Neural cell (in vitro differentiated cells): ENCODE data around the gene EFCAB13. TPM values are rescaled to one million over a fixed set of nuclear protein-coding genes. Genes with fewer than 3 reads are reported as not detected.

Experiments
- H2AFZ ChIP-seq: fragments of 200-600, 300-800 bp; sonication (generic), shearing (Covaris generic); 2 replicates; pipeline ENCODE4 v1.6.0; 2014; ENCODE audit warnings: low read depth, mild to moderate bottlenecking, antibody characterized with exemption, low read length, moderate library complexity
- H3F3A ChIP-seq: fragments of 200-600 bp; shearing (Covaris generic); 2 replicates; pipeline ENCODE4 v1.6.1; 2016; ENCODE audit warnings: mild to moderate bottlenecking, moderate library complexity, mixed read lengths, antibody characterized with exemption, low read length; ENCODE audit not compliant: insufficient read depth, poor library complexity, severe bottlenecking
- H3K27ac ChIP-seq: fragments of 200-600, 300-800 bp; sonication (generic), shearing (Covaris generic); 2 replicates; pipeline ENCODE4 v1.5.1; 2014; ENCODE audit warnings: mild to moderate bottlenecking, low read length, moderate library complexity
- H3K27me3 ChIP-seq: fragments of 300-800, 200-600 bp; sonication (generic), shearing (Covaris generic); 2 replicates; pipeline ENCODE4 v1.6.0; 2014; ENCODE audit warnings: mild to moderate bottlenecking, low read depth, low read length, moderate library complexity; ENCODE audit not compliant: insufficient read depth
- H3K36me3 ChIP-seq: fragments of 300-800, 200-600 bp; sonication (generic), shearing (Covaris generic); 2 replicates; pipeline ENCODE4 v1.5.1; 2014; ENCODE audit warnings: mild to moderate bottlenecking, antibody characterized with exemption, low read length, moderate library complexity; ENCODE audit not compliant: insufficient read depth
- H3K4me2 ChIP-seq: fragments of 300-800, 200-600 bp; sonication (generic), shearing (Covaris generic); 2 replicates; pipeline ENCODE4 v1.6.0; 2014; ENCODE audit warnings: mild to moderate bottlenecking, low read length
- H3K4me3 ChIP-seq: fragments of 300-800, 200-600 bp; sonication (generic), shearing (Covaris generic); 2 replicates; pipeline ENCODE4 v1.5.1; 2014; ENCODE audit warnings: mild to moderate bottlenecking, low read length, moderate library complexity
- H3K79me2 ChIP-seq: fragments of 200-600 bp; shearing (Covaris generic); replicated peaks from 2 replicates; pipeline ENCODE4 v1.6.0; 2014; ENCODE audit warnings: mild to moderate bottlenecking, low read length, moderate library complexity; ENCODE audit not compliant: insufficient read depth
- H3K9ac ChIP-seq: fragments of 300-800, 200-600 bp; sonication (generic), shearing (Covaris generic); 2 replicates; pipeline ENCODE4 v1.6.1; 2016; ENCODE audit warnings: mild to moderate bottlenecking, low read length, mixed read lengths
- H3K9me2 ChIP-seq: fragments of 200-600 bp; shearing (Covaris generic); 2 replicates; pipeline ENCODE4 v1.6.1; 2016; ENCODE audit warnings: mild to moderate bottlenecking, low read length, mixed read lengths; ENCODE audit not compliant: insufficient read depth
- H3K9me3 ChIP-seq: fragments of 200-600, 300-800 bp; sonication (generic), shearing (Covaris generic); 2 replicates; pipeline ENCODE4 v1.6.1; 2016; ENCODE audit warnings: mild to moderate bottlenecking, mixed run types, low read length, moderate library complexity, mixed read lengths
- H4K20me1 ChIP-seq: fragments of 200-600 bp; shearing (Covaris generic); 2 replicates; pipeline ENCODE4 v1.6.1; 2016; ENCODE audit warnings: mild to moderate bottlenecking, mixed run types; ENCODE audit not compliant: insufficient read depth
- EP300 ChIP-seq: fragments of 450-650 bp; conservative IDR thresholded peaks from 2 replicates; pipeline ENCODE4 v1.6.1; 2014; ENCODE audit warnings: antibody characterized with exemption, mild to moderate bottlenecking, moderate library complexity; ENCODE audit not compliant: poor library complexity, severe bottlenecking
- EZH2 ChIP-seq: fragments of 200-600, 300-800 bp; shearing (Covaris generic), sonication (generic); IDR thresholded peaks from 2 replicates; pipeline ENCODE4 v1.6.1; 2014; ENCODE audit warnings: antibody characterized with exemption, low read length, borderline replicate concordance, mild to moderate bottlenecking; ENCODE audit not compliant: insufficient read depth, poor library complexity, severe bottlenecking
- MXI1 ChIP-seq: fragments of 450-650 bp; conservative IDR thresholded peaks from 2 replicates; pipeline ENCODE4 v1.6.1; 2014; ENCODE audit warnings: antibody characterized with exemption, mild to moderate bottlenecking; ENCODE audit not compliant: poor library complexity, severe bottlenecking
- POLR2AphosphoS5 ChIP-seq: IDR thresholded peaks from 2 replicates; pipeline ENCODE4 v1.6.1; 2012
- RAD21 ChIP-seq: fragments of 450-650 bp; conservative IDR thresholded peaks from 2 replicates; pipeline ENCODE4 v1.6.1; 2014; ENCODE audit warnings: antibody characterized with exemption, mild to moderate bottlenecking, moderate library complexity
- SMC3 ChIP-seq: fragments of 450-650 bp; conservative IDR thresholded peaks from 2 replicates; pipeline ENCODE4 v1.6.1; 2014; ENCODE audit warnings: antibody characterized with exemption, mild to moderate bottlenecking, moderate library complexity; ENCODE audit not compliant: poor library complexity
- TAF1 ChIP-seq: IDR thresholded peaks from 2 replicates; pipeline ENCODE4 v1.6.1; 2012; ENCODE audit warnings: low read depth
- polyA plus RNA-seq: library from polyadenylated mRNA; depleted of rRNA; stranded (reverse); fragments of >200 nt; gene quantifications from 2 replicates; pipeline ENCODE4 v1.2.3, GENCODE V29; 2014
- TF ChIP-seq, protein P1 (sequence below): IDR thresholded peaks from 2 replicates; pipeline ENCODE4 v1.6.1; 2012; ENCODE audit warnings: borderline replicate concordance
- TF ChIP-seq, protein P2 (sequence below): fragments of 450-650 bp; IDR thresholded peaks from 2 replicates; pipeline ENCODE4 v1.5.1; 2014; ENCODE audit warnings: antibody characterized with exemption, mild to moderate bottlenecking, moderate library complexity; ENCODE audit not compliant: poor library complexity, severe bottlenecking

EFCAB13 gene
- polyA plus RNA-seq, 1 donor from 2014 or later: 2.2 TPM

DNA sequence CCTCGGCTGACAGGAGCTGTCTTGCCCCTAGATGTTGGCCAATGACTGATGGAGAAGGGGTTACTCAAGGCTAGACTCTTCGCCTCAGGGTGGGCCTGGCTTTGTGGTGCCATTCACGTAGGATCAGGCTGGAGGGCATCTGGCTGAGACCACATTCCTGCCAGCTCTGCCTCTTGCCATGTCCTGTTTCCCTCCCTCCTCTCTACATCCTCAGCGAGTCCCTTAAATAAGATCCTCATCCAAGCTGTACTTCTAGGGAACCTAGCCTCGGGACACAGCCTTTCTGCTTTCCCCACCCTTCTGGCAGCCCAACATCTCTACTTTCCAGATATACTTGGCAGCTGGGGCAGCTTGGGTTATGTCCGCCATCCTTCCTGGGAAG, 27.9 kb upstream of the EFCAB13 start:
- H3K9ac ChIP-seq: no peak overlapping the region
- H3K27ac ChIP-seq: no peak overlapping the region
- H3K9me3 ChIP-seq: no peaks in the 10 kb centered on the region

DNA sequence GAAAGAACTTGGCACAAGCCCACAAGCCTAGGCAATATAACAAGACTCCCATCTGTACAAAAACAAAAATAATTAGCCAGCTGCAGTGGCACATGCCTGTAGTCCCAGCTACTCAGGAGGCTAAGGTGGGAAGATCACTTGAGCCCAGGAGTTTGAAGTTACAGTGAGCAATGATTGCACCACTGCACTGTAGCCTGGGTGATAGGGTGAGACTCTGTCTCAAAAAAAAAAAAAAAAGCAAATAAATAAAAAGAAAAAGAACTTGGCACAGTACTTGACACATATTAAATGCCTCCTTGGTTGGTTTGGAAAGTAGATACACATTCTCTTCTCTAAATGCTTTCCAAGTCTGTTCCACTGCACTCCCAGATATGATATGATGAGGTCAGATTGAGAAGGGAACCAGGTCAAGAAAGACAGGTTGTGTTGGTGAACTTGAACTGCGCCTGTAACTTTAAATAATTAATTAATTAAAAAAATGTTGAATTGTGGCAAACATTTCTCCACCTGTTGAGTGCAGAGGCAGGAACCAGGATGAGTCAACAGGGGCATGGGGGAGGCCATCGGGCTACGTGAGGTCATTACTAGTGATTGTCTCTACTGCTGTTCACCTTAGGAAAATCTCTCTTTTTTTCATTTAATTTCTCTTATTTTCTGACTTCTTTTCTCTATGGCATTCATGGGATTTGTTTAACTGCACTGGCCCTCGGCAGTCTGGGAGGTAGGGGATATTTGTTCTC, 25.9 kb upstream of the EFCAB13 start:
- Histone ChIP-seq H3K79me2 (no peaks in the 10 kb centered on the region), H3K4me2 (no peak overlapping the region)

More for the DNA sequence above, 27.9 kb upstream of the EFCAB13 start:
- TF ChIP-seq EP300 (no peak), RAD21 (no peak), POLR2AphosphoS5 (no peak), TAF1 (no peak), EZH2 (no peak), SMC3 (no peak), MXI1 (no peak)
- TF ChIP-seq, protein P1, sequence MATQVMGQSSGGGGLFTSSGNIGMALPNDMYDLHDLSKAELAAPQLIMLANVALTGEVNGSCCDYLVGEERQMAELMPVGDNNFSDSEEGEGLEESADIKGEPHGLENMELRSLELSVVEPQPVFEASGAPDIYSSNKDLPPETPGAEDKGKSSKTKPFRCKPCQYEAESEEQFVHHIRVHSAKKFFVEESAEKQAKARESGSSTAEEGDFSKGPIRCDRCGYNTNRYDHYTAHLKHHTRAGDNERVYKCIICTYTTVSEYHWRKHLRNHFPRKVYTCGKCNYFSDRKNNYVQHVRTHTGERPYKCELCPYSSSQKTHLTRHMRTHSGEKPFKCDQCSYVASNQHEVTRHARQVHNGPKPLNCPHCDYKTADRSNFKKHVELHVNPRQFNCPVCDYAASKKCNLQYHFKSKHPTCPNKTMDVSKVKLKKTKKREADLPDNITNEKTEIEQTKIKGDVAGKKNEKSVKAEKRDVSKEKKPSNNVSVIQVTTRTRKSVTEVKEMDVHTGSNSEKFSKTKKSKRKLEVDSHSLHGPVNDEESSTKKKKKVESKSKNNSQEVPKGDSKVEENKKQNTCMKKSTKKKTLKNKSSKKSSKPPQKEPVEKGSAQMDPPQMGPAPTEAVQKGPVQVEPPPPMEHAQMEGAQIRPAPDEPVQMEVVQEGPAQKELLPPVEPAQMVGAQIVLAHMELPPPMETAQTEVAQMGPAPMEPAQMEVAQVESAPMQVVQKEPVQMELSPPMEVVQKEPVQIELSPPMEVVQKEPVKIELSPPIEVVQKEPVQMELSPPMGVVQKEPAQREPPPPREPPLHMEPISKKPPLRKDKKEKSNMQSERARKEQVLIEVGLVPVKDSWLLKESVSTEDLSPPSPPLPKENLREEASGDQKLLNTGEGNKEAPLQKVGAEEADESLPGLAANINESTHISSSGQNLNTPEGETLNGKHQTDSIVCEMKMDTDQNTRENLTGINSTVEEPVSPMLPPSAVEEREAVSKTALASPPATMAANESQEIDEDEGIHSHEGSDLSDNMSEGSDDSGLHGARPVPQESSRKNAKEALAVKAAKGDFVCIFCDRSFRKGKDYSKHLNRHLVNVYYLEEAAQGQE: no peak
- TF ChIP-seq, protein P2, sequence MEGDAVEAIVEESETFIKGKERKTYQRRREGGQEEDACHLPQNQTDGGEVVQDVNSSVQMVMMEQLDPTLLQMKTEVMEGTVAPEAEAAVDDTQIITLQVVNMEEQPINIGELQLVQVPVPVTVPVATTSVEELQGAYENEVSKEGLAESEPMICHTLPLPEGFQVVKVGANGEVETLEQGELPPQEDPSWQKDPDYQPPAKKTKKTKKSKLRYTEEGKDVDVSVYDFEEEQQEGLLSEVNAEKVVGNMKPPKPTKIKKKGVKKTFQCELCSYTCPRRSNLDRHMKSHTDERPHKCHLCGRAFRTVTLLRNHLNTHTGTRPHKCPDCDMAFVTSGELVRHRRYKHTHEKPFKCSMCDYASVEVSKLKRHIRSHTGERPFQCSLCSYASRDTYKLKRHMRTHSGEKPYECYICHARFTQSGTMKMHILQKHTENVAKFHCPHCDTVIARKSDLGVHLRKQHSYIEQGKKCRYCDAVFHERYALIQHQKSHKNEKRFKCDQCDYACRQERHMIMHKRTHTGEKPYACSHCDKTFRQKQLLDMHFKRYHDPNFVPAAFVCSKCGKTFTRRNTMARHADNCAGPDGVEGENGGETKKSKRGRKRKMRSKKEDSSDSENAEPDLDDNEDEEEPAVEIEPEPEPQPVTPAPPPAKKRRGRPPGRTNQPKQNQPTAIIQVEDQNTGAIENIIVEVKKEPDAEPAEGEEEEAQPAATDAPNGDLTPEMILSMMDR: no peak
- H3K4me2 ChIP-seq: no peak overlapping the region
- no peaks in the 10 kb centered on the region for H3F3A ChIP-seq
- H3K36me3 ChIP-seq: no peaks in the 10 kb centered on the region
- no peaks in the 10 kb centered on the region for H3K9me2 ChIP-seq
- H2AFZ ChIP-seq: no peak overlapping the region
- H3K4me3 ChIP-seq: no peak overlapping the region
- H4K20me1 ChIP-seq: no peaks in the 10 kb centered on the region
- H3K27me3 ChIP-seq: no peaks in the 10 kb centered on the region
- H3K79me2 ChIP-seq: no peaks in the 10 kb centered on the region

More for the DNA sequence above, 25.9 kb upstream of the EFCAB13 start:
- H3K27ac ChIP-seq: no peak overlapping the region
- no peak overlapping the region for H3K4me3 ChIP-seq
- no peaks in the 10 kb centered on the region for H3K27me3 ChIP-seq
- H4K20me1 ChIP-seq: no peaks in the 10 kb centered on the region
- no peaks in the 10 kb centered on the region for H3F3A ChIP-seq
- no peak overlapping the region for H3K9ac ChIP-seq
- no peaks in the 10 kb centered on the region for H3K36me3 ChIP-seq
- peaks cover 2% of the 10 kb centered on the region for H3K9me3 ChIP-seq
- no peaks in the 10 kb centered on the region for H3K9me2 ChIP-seq
- H2AFZ ChIP-seq: no peak overlapping the region
- TF ChIP-seq TAF1: no peak
- TF ChIP-seq POLR2AphosphoS5: no peak
- TF ChIP-seq EP300: no peak
- no peak for TF ChIP-seq RAD21
- no peak for TF ChIP-seq MXI1
- TF ChIP-seq, protein P1: no peak
- TF ChIP-seq EZH2: no peak
- TF ChIP-seq, protein P2: no peak
- TF ChIP-seq SMC3: no peak
